ENCODE data around the gene FRMPD1.

DNA sequence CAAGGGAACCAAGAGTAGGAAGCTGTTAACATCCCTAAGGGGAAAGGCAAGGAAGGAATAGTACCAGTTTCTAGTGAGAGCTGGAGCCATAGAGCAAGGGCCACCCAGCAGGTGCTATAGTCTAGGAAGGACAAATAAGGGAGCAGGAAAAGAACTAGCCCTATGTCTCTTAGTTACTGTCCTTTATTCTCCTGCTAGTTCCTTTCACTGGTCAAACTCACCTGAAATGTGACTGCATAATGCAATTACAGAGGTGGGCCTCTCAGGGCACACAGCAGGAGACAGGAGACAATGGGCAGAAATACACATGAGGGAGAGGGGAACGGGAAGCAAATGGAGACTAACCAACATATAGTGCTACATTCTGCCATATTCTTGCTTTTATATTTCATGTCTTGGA lies 26.7 kb upstream of the FRMPD1 start:
- no peak for TF ChIP-seq POLR2AphosphoS5 (IDR thresholded peaks at IDR 0.05)
- TF ChIP-seq, protein P1, sequence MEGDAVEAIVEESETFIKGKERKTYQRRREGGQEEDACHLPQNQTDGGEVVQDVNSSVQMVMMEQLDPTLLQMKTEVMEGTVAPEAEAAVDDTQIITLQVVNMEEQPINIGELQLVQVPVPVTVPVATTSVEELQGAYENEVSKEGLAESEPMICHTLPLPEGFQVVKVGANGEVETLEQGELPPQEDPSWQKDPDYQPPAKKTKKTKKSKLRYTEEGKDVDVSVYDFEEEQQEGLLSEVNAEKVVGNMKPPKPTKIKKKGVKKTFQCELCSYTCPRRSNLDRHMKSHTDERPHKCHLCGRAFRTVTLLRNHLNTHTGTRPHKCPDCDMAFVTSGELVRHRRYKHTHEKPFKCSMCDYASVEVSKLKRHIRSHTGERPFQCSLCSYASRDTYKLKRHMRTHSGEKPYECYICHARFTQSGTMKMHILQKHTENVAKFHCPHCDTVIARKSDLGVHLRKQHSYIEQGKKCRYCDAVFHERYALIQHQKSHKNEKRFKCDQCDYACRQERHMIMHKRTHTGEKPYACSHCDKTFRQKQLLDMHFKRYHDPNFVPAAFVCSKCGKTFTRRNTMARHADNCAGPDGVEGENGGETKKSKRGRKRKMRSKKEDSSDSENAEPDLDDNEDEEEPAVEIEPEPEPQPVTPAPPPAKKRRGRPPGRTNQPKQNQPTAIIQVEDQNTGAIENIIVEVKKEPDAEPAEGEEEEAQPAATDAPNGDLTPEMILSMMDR (IDR thresholded peaks at IDR 0.05), result no peak
- TF ChIP-seq POLR2A (IDR thresholded peaks at IDR 0.05; ENCODE audit: low read depth), result no peak
